SK-N-SH treated with all-trans-retinoic acid at 6 μM for 48 hours (cell line): ENCODE results near the gene ARID1B.

Experiments used
- ATAC-seq: fragments of 200-7000 bp; cut with Tn5 transposase; 3 replicates; pipeline ENCODE4 v1.9.1; 2020; ENCODE audit warnings: mild to moderate bottlenecking, moderate library complexity
- ARNTL ChIP-seq: fragments of 450-650 bp; formaldehyde crosslinking; IDR thresholded peaks from 2 replicates; pipeline ENCODE4 v1.5.0; 2020; ENCODE audit warnings: low read depth, mild to moderate bottlenecking, moderate library complexity, borderline replicate concordance
- BACH2 ChIP-seq: fragments of 250-450 bp; sonication (Bioruptor Pico); IDR thresholded peaks from 2 replicates; pipeline ENCODE4 v1.9.0; 2021; ENCODE audit warnings: mild to moderate bottlenecking, borderline replicate concordance
- CSDC2 ChIP-seq: fragments of 250-450 bp; sonication (Bioruptor Pico); IDR thresholded peaks from 2 replicates; pipeline ENCODE4 v1.5.0; 2020; ENCODE audit warnings: mild to moderate bottlenecking, moderate library complexity
- ESRRG ChIP-seq: fragments of 250-450 bp; sonication (Bioruptor Pico); IDR thresholded peaks from 2 replicates; pipeline ENCODE4 v1.6.1; 2021; ENCODE audit warnings: mild to moderate bottlenecking
- GLIS3 ChIP-seq: fragments of 250-450 bp; sonication (Bioruptor Pico); IDR thresholded peaks from 2 replicates; pipeline ENCODE4 v1.5.0; 2020; ENCODE audit warnings: mild to moderate bottlenecking, moderate library complexity
- ISL1 ChIP-seq: fragments of 250-450 bp; sonication (Bioruptor Pico); IDR thresholded peaks from 2 replicates; pipeline ENCODE4 v2.1.2; 2022; ENCODE audit warnings: mild to moderate bottlenecking, moderate library complexity
- OSR1 ChIP-seq: fragments of 250-450 bp; sonication (Bioruptor Pico); IDR thresholded peaks from 2 replicates; pipeline ENCODE4 v1.8.0; 2022; ENCODE audit warnings: moderate library complexity, mild to moderate bottlenecking, inconsistent platforms
- PPARA ChIP-seq: fragments of 250-450 bp; sonication (Bioruptor Pico); IDR thresholded peaks from 2 replicates; pipeline ENCODE4 v1.5.0; 2020; ENCODE audit warnings: mild to moderate bottlenecking, borderline replicate concordance
- SNAI2 ChIP-seq: fragments of 250-450 bp; sonication (Bioruptor Pico); IDR thresholded peaks from 2 replicates; pipeline ENCODE4 v1.5.0; 2020; ENCODE audit warnings: mild to moderate bottlenecking, moderate library complexity
- TCF4 ChIP-seq: fragments of 250-450 bp; sonication (Bioruptor Pico); IDR thresholded peaks from 2 replicates; pipeline ENCODE4 v1.8.0; 2021; ENCODE audit warnings: mild to moderate bottlenecking, moderate library complexity, borderline replicate concordance
- ZC3H10 ChIP-seq: fragments of 250-450 bp; sonication (Bioruptor Pico); IDR thresholded peaks from 2 replicates; pipeline ENCODE4 v1.5.1; 2021; ENCODE audit warnings: mild to moderate bottlenecking, moderate library complexity
- ZFP3 ChIP-seq: fragments of 250-450 bp; sonication (Bioruptor Pico); IDR thresholded peaks from 2 replicates; pipeline ENCODE4 v1.5.0; 2020; ENCODE audit warnings: mild to moderate bottlenecking, moderate library complexity
- ZNF565 ChIP-seq: fragments of 450-650 bp; formaldehyde crosslinking; conservative IDR thresholded peaks from 2 replicates; pipeline ENCODE4 v1.5.0; 2020; ENCODE audit warnings: low read depth, mild to moderate bottlenecking, moderate library complexity
- ZNF70 ChIP-seq: fragments of 450-650 bp; formaldehyde crosslinking; IDR thresholded peaks from 2 replicates; pipeline ENCODE4 v1.5.0; 2020; ENCODE audit warnings: mild to moderate bottlenecking, moderate library complexity
- ZNF8 ChIP-seq: fragments of 450-650 bp; formaldehyde crosslinking; IDR thresholded peaks from 2 replicates; pipeline ENCODE4 v1.5.0; 2020; ENCODE audit warnings: mild to moderate bottlenecking, moderate library complexity
- TF ChIP-seq, protein P1 (sequence below): fragments of 250-450 bp; sonication (Bioruptor Pico); IDR thresholded peaks from 2 replicates; pipeline ENCODE4 v1.5.1; 2020; ENCODE audit warnings: low read depth, mild to moderate bottlenecking, moderate library complexity
- TF ChIP-seq, protein P2 (sequence below): fragments of 250-450 bp; sonication (Bioruptor Pico); IDR thresholded peaks from 2 replicates; pipeline ENCODE4 v1.5.1; 2021; ENCODE audit warnings: mild to moderate bottlenecking, moderate library complexity
- TF ChIP-seq, protein P3 (sequence below): fragments of 250-450 bp; sonication (Bioruptor Pico); IDR thresholded peaks from 2 replicates; pipeline ENCODE4 v1.8.0; 2020; ENCODE audit warnings: mild to moderate bottlenecking, moderate library complexity, borderline replicate concordance
- TF ChIP-seq, protein P4 (sequence below): fragments of 250-450 bp; sonication (Bioruptor Pico); IDR thresholded peaks from 2 replicates; pipeline ENCODE4 v1.8.0; 2021; ENCODE audit warnings: low read depth, mild to moderate bottlenecking, moderate library complexity, borderline replicate concordance
- TF ChIP-seq, protein P5 (sequence below): fragments of 250-450 bp; sonication (Bioruptor Pico); IDR thresholded peaks from 2 replicates; pipeline ENCODE4 v1.5.0; 2020; ENCODE audit warnings: mild to moderate bottlenecking, moderate library complexity

ARID1B gene

DNA sequence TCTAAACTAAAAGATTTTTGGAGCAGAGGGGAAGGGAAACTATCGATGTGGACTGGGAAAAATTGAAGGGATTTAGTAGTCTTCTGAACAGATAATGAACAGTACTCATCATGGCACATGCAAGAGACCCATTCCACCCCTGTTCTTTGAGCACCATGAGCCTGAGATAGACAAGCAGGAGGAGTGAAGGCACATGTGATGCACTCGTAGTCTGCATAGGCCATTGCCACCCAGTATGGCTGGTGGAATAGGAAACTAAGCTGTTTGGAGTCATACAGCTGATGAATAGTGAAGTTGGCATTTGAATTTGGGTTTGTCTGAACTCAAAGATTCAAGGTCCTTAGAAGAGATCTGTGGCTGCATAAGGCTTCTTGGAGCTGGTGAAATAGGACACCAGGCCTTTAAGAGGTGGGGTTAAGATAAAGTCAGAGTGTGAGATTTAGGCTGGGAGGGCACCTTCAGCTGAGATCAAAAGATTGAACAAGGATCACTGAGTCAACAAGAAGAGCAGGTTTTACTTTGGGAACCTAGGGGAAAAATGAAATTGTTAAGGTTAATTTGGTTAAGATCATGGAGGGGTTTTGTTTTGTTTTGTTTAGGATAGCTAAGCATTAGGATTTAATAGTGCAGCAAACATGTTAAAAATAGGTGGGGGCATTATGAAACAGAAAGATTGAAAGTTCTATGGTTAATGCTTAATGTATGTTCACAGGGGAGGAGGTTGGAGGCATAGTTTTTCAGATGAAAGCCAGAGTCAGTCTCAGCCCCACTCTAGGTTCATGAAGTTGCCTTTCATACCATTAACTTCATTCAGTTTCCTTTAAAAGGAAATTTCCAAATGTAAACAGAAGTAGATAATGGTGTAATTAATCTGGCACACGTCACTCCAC lies 148.8 kb downstream of the ARID1B start:
- no peak for TF ChIP-seq CSDC2
- TF ChIP-seq, protein P1, sequence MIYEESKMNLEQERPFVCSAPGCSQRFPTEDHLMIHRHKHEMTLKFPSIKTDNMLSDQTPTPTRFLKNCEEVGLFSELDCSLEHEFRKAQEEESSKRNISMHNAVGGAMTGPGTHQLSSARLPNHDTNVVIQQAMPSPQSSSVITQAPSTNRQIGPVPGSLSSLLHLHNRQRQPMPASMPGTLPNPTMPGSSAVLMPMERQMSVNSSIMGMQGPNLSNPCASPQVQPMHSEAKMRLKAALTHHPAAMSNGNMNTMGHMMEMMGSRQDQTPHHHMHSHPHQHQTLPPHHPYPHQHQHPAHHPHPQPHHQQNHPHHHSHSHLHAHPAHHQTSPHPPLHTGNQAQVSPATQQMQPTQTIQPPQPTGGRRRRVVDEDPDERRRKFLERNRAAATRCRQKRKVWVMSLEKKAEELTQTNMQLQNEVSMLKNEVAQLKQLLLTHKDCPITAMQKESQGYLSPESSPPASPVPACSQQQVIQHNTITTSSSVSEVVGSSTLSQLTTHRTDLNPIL (CRISPR knock-in tag), result no peak
- no peak for TF ChIP-seq TCF4
- TF ChIP-seq, protein P2, sequence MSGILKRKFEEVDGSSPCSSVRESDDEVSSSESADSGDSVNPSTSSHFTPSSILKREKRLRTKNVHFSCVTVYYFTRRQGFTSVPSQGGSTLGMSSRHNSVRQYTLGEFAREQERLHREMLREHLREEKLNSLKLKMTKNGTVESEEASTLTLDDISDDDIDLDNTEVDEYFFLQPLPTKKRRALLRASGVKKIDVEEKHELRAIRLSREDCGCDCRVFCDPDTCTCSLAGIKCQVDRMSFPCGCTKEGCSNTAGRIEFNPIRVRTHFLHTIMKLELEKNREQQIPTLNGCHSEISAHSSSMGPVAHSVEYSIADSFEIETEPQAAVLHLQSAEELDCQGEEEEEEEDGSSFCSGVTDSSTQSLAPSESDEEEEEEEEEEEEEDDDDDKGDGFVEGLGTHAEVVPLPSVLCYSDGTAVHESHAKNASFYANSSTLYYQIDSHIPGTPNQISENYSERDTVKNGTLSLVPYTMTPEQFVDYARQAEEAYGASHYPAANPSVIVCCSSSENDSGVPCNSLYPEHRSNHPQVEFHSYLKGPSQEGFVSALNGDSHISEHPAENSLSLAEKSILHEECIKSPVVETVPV (CRISPR knock-in tag), result no peak
- no peak for TF ChIP-seq ESRRG
- no peak; the same call in 1 of the 3 replicates for ATAC-seq

DNA sequence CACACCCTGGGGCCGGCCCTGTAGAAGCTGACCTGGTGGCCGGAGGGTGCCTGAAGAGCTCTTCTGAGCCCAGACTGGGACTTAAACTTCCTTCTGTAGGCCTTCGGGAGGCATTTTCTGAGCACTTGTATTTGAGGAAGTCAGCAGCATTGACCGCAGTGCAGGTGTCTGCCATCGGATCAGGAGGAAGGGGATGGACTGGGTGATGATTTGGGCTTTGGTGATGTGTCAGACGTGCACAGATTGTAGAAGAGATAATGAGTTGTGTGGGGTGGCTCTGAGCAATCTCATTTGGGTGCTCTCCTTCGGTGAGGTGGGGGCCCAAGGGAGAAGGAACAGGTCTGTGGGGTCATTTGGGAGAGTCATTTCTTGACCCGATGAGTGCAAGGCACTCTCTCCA lies 150.9 kb downstream of the ARID1B start:
- no peak for TF ChIP-seq ZNF8 (CRISPR knock-in tag)
- TF ChIP-seq, protein P3, sequence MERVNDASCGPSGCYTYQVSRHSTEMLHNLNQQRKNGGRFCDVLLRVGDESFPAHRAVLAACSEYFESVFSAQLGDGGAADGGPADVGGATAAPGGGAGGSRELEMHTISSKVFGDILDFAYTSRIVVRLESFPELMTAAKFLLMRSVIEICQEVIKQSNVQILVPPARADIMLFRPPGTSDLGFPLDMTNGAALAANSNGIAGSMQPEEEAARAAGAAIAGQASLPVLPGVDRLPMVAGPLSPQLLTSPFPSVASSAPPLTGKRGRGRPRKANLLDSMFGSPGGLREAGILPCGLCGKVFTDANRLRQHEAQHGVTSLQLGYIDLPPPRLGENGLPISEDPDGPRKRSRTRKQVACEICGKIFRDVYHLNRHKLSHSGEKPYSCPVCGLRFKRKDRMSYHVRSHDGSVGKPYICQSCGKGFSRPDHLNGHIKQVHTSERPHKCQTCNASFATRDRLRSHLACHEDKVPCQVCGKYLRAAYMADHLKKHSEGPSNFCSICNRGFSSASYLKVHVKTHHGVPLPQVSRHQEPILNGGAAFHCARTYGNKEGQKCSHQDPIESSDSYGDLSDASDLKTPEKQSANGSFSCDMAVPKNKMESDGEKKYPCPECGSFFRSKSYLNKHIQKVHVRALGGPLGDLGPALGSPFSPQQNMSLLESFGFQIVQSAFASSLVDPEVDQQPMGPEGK (CRISPR knock-in tag), result no peak
- TF ChIP-seq, protein P4, sequence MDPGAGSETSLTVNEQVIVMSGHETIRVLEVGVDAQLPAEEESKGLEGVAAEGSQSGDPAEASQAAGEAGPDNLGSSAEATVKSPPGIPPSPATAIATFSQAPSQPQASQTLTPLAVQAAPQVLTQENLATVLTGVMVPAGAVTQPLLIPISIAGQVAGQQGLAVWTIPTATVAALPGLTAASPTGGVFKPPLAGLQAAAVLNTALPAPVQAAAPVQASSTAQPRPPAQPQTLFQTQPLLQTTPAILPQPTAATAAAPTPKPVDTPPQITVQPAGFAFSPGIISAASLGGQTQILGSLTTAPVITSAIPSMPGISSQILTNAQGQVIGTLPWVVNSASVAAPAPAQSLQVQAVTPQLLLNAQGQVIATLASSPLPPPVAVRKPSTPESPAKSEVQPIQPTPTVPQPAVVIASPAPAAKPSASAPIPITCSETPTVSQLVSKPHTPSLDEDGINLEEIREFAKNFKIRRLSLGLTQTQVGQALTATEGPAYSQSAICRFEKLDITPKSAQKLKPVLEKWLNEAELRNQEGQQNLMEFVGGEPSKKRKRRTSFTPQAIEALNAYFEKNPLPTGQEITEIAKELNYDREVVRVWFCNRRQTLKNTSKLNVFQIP, result no peak
- TF ChIP-seq ARNTL, result no peak
- TF ChIP-seq ISL1 (CRISPR knock-in tag), result no peak
- no peak for TF ChIP-seq SNAI2
- TF ChIP-seq OSR1, result no peak
- no peak for TF ChIP-seq TCF4
- TF ChIP-seq ESRRG, result no peak
- TF ChIP-seq GLIS3, result no peak
- no peak for TF ChIP-seq ZNF565 (CRISPR knock-in tag)
- no peak for TF ChIP-seq BACH2
- no peak for TF ChIP-seq ZFP3
- no peak for TF ChIP-seq ZC3H10
- TF ChIP-seq PPARA (CRISPR knock-in tag), result no peak
- TF ChIP-seq, protein P1 (CRISPR knock-in tag), result no peak
- TF ChIP-seq, protein P5, sequence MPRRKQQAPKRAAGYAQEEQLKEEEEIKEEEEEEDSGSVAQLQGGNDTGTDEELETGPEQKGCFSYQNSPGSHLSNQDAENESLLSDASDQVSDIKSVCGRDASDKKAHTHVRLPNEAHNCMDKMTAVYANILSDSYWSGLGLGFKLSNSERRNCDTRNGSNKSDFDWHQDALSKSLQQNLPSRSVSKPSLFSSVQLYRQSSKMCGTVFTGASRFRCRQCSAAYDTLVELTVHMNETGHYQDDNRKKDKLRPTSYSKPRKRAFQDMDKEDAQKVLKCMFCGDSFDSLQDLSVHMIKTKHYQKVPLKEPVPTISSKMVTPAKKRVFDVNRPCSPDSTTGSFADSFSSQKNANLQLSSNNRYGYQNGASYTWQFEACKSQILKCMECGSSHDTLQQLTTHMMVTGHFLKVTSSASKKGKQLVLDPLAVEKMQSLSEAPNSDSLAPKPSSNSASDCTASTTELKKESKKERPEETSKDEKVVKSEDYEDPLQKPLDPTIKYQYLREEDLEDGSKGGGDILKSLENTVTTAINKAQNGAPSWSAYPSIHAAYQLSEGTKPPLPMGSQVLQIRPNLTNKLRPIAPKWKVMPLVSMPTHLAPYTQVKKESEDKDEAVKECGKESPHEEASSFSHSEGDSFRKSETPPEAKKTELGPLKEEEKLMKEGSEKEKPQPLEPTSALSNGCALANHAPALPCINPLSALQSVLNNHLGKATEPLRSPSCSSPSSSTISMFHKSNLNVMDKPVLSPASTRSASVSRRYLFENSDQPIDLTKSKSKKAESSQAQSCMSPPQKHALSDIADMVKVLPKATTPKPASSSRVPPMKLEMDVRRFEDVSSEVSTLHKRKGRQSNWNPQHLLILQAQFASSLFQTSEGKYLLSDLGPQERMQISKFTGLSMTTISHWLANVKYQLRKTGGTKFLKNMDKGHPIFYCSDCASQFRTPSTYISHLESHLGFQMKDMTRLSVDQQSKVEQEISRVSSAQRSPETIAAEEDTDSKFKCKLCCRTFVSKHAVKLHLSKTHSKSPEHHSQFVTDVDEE (CRISPR knock-in tag), result no peak
- no peak for ATAC-seq

DNA sequence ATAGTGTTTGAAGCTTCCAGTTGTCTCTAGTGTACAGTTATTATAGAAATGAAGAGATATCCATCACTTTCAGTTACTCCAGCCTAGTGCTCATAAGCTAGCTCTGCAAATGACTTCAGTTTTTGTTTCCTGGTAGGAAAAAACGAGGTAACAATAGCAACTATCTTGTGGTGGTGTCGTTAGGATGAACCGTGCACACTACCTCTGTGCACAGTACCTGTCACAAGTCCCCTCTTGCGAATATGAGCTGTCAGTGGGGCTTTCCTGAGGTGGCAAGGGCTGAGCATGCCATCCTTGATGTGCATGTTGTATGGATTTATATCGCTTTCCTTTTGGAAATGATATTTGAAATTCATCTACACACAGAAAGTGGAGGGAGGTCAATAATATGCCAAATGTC lies 151.8 kb downstream of the ARID1B start:
- TF ChIP-seq, protein P3 (CRISPR knock-in tag), result no peak
- TF ChIP-seq ZNF70 (CRISPR knock-in tag), result no peak
- TF ChIP-seq ISL1 (CRISPR knock-in tag), result no peak
- TF ChIP-seq ZFP3, result no peak
- TF ChIP-seq ZNF8 (CRISPR knock-in tag), result no peak
- ATAC-seq, result no peak
